ENCODE results near the gene ASXL1.

- no peak for TF ChIP-seq HDAC8 (tag; IDR thresholded peaks at IDR 0.05)
- TF ChIP-seq ZNF239 (CRISPR knock-in tag; IDR thresholded peaks at IDR 0.05): no peak
- TF ChIP-seq MLX (CRISPR knock-in tag; conservative IDR thresholded peaks at IDR 0.05): no peak
- no peak for TF ChIP-seq EZH2 (IDR thresholded peaks at IDR 0.05; ENCODE audit: borderline replicate concordance, low read depth, low read length)
- TF ChIP-seq YY1 (IDR thresholded peaks at IDR 0.05; ENCODE audit: borderline replicate concordance in 1 of 3, control insufficient read depth in 1 of 3, extremely low read depth in 1 of 3, insufficient read depth in 3 of 3, insufficient read length in 1 of 3, insufficient replicate concordance in 2 of 3, low read depth in 1 of 3, low read length in 2 of 3): no peak
- TF ChIP-seq USF1 (CRISPR knock-in tag; IDR thresholded peaks at IDR 0.05): no peak
- TF ChIP-seq KLF1 (tag; IDR thresholded peaks at IDR 0.05): no peak
Measured at GRCh38 chr20:32358632-32358882, 426 bp downstream of the ASXL1 start.
